Cortex of kidney (tissue), 1 donor: ENCODE results near the gene ZNF891.

Experiments
- DNase-seq: peaks from one replicate; lab custom pipeline; 2025; lab: John Stamatoyannopoulos, UW

Gene ZNF891

GRCh38 chr12:133061954-133062353 is 68.1 kb downstream of the ZNF891 start:
- DNase-seq: no peak

GRCh38 chr12:133058203-133059113 is 71.6 kb downstream of the ZNF891 start:
- DNase-seq: no peak

GRCh38 chr12:133057446-133057845 is 72.6 kb downstream of the ZNF891 start:
- DNase-seq: no peak
